Smooth muscle cell of trachea (primary cell): ENCODE results near the gene ZNF672. TPM values are rescaled to one million over a fixed set of nuclear protein-coding genes. Genes with fewer than 3 reads are reported as not detected.

ENCODE experiments used
- total RNA-seq: library from RNA; depleted of rRNA; stranded (reverse); fragments of >200 nt; gene quantifications from 2 replicates; pipeline ENCODE4 v1.2.1, GENCODE V29; 2014

ZNF672 gene
- 11.6 and 23.0 TPM in 2 replicates for total RNA-seq

DNA sequence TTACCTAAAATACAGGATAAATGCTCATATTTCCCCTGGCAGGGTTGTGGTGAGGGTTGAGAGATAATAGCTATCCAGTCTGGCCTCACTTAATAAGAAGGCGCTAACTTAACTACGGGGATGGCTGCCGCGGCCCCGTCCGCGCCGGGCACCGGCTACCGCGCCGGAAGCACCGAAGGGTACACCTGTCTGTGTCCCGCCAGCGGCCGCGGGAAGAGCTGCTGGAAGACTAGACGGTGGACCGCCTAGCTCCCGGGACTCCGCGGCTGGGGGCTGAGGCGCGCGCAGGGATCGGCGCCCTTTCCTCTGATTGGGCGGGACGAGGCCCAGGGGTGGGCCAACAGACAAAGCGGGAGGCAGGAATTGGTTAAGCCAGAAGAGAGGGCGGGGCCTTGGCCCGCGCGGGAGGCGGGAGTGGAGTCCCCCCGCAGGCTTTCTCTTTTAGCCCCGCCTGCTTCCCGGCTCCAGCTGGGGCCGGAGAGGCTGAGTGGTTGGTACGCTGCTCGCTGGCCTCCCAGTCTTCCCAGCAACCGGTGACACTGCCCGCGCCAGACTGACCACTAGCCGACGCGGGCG, at the start of gene ZNF672:
Gene ZNF672 (plus strand): TSS at position 444 of the 576 bp plus-strand sequence. CDS start 9,051 bp downstream, outside the sequence.

DNA sequence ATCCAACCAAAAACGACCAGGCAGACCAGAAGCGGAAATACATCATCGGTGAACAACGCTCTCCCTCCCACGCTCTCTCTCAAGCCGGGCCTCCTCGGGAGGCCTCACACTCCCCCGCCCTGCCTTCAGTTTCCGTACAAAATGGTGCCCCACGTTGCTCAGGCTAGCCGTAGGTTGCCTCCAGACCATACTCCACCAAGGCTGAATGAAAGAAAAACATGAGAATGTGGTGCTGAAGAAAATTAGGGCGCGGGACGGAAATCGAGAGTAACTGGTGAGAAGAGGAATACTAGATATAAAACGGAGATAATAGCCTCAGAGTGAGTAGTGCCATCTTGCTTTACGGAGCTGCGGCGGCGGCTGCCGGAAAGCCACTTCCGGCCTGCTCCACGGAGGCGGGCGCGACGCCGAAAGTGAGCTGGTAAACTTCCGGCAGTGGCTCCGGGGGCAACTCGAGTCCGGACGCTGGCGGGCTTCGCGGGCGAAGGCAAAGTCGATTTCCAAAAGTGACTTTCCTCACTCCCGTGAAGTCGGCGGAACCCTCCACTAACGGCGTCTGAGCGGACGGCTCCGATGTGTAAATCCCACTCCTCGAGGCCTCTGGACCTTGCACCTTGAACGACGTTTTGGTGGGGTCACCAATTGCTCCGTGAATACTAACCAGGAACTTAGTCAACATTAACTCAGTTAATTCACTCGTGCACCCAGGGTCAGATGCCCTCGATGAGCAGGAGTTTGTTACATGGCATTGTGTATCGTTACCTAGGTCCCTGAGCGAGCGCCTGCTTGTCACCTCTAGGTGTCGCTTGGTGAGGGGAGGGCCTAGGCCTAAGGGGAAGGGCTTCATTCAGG, 11.9 kb upstream of the ZNF672 start, which contains the start of gene SH3BP5L:
Gene SH3BP5L (minus strand): TSS at position 7 of the 852 bp plus-strand sequence. CDS start 980 bp downstream, outside the sequence.

DNA sequence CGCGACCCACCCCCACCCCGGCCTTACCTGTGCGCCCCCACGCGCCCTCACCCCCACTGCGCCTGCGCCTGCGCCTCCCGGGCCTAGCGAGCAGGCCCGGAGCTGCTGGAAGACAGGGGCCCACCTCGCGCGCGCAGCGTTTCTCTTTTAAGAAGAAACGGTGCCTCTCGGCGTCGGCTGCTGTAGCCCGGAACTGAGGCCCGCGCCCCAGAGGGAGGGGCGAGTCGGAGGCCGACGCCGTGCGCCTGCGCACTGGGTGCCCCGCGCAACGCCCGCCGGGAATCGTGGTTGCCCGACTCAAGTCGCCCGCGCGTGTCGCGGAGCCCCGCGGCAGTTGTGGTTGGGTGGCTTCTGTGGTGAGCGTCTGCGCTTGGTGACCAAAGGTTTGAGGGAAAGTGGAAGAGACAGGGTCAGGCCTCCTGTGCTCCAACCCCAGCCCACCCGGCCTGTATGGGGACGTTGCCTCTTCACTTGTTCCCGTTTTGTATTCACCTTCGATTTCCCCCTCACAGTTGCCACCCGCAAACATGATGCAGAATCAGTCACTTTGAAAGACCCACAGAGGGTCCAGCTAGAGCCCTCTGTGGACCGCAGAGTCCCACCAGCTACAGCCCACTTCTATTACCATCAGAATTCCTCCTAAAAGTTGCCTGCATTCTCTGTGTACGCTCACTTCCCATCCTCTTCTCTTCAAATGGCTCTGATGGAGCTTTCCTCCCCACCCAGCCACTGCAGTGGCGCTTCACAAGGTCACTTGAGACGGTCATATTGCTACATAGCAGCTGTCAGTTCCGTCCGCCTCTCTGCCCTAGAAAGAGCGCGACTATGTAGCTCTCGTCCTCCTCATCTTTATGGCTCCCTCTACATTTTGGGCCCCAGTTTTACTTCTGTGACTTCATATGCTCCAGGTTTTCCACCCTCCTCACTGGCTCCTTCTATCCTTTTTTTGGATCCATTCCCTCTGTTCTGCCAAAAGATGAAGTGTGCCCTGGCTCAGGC, 21.2 kb downstream of the ZNF672 start, which contains the start of gene ZNF692:
Gene ZNF692 (minus strand): TSS at position 195 of the 999 bp plus-strand sequence. CDS start 776 bp downstream, outside the sequence.

Other genes starting within 250 kb of the ZNF672 start
- not detected in 2 replicates for gene OR2T10, start 240.5 kb upstream of the ZNF672 start, total RNA-seq
- not detected in 2 replicates for gene OR2T11, start 203.1 kb upstream of the ZNF672 start, total RNA-seq
- not detected in 2 replicates for gene OR2T35, start 192.9 kb upstream of the ZNF672 start, total RNA-seq
- gene OR2T27, start 182.7 kb upstream of the ZNF672 start, total RNA-seq = not detected in 2 replicates
- gene OR14I1, start 135.5 kb upstream of the ZNF672 start, total RNA-seq = not detected in 2 replicates
- not detected in 2 replicates for gene LYPD8, start 82.5 kb upstream of the ZNF672 start, total RNA-seq
- 24.0 and 27.6 TPM in 2 replicates for gene SH3BP5L, start 12.3 kb upstream of the ZNF672 start, total RNA-seq
- 15.3 and 18.4 TPM in 2 replicates for gene ZNF692, start 20.9 kb downstream of the ZNF672 start, total RNA-seq
- 6.0 and 6.1 TPM in 2 replicates for gene PGBD2, start 68.0 kb downstream of the ZNF672 start, total RNA-seq